Measurements from ENCODE around the gene CD180.

Gene CD180

DNA sequence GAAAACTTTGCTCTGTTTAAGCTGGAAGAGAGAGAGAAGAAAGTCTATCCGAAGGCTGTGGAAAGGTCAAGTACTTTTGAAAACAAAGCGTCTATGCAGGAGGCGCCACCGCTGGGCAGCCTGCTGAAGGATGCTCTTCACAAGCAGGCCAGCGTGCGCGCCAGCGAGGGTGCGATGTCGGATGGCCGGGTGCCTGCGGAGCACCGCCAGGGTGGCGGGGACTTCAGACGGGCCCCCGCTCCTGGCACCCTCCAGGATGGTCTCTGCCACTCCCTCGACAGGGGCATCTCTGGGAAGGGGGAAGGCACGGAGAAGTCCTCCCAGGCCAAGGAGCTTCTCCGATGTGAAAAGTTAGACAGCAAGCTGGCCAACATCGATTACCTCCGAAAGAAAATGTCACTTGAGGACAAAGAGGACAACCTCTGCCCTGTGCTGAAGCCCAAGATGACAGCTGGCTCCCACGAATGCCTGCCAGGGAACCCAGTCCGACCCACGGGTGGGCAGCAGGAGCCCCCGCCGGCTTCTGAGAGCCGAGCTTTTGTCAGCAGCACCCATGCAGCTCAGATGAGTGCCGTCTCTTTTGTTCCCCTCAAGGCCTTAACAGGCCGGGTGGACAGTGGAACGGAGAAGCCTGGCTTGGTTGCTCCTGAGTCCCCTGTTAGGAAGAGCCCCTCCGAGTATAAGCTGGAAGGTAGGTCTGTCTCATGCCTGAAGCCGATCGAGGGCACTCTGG is 32.6 kb downstream of the CD180 start:
- no peaks in the 10 kb centered on the region for H3K27me3 ChIP-seq (ENCODE audit: low read depth, low read length)
- peaks cover 26% of the 10 kb centered on the region for H3K4me1 ChIP-seq (ENCODE audit: low read length)
- H3K9ac ChIP-seq (ENCODE audit: low read length), result no peak overlapping the region
- no peak overlapping the region for H3K27ac ChIP-seq (ENCODE audit: low read length)
- H3K4me2 ChIP-seq (ENCODE audit: low read length), result no peak overlapping the region
- no peaks in the 10 kb centered on the region for H3K9me3 ChIP-seq (ENCODE audit: insufficient read depth, low read length)
- H3K4me3 ChIP-seq (ENCODE audit: low read length), result no peak overlapping the region
- no peak for TF ChIP-seq EZH2phosphoT487 (IDR thresholded peaks at IDR 0.05; ENCODE audit: low read depth)
- TF ChIP-seq, protein P1, sequence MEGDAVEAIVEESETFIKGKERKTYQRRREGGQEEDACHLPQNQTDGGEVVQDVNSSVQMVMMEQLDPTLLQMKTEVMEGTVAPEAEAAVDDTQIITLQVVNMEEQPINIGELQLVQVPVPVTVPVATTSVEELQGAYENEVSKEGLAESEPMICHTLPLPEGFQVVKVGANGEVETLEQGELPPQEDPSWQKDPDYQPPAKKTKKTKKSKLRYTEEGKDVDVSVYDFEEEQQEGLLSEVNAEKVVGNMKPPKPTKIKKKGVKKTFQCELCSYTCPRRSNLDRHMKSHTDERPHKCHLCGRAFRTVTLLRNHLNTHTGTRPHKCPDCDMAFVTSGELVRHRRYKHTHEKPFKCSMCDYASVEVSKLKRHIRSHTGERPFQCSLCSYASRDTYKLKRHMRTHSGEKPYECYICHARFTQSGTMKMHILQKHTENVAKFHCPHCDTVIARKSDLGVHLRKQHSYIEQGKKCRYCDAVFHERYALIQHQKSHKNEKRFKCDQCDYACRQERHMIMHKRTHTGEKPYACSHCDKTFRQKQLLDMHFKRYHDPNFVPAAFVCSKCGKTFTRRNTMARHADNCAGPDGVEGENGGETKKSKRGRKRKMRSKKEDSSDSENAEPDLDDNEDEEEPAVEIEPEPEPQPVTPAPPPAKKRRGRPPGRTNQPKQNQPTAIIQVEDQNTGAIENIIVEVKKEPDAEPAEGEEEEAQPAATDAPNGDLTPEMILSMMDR (IDR thresholded peaks at IDR 0.05; ENCODE audit: low read depth, low read length), result no peak
- H3K36me3 ChIP-seq (replicated peaks; ENCODE audit: low read depth, low read length), result no peaks in the 10 kb centered on the region
- H3K79me2 ChIP-seq (ENCODE audit: low read length), result no peaks in the 10 kb centered on the region
- no peak overlapping the region for H2AFZ ChIP-seq (ENCODE audit: low read depth, low read length)
- no peaks in the 10 kb centered on the region for H4K20me1 ChIP-seq (ENCODE audit: insufficient read depth, low read length)

DNA sequence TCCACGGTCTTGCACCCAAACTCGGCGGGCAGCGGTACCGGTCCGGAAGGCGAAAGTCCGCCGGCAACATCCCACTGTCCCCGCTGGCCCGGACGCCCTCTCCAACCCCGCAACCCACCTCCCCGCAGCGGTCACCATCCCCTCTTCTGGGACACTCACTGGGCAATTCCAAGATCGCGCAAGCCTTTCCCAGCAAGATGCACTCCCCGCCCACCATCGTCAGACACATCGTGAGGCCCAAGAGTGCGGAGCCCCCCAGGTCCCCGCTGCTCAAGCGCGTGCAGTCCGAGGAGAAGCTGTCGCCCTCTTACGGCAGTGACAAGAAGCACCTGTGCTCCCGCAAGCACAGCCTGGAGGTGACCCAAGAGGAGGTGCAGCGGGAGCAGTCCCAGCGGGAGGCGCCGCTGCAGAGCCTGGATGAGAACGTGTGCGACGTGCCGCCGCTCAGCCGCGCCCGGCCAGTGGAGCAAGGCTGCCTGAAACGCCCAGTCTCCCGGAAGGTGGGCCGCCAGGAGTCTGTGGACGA is 33.3 kb downstream of the CD180 start:
- H3K4me1 ChIP-seq (ENCODE audit: low read length), result peaks cover 26% of the 10 kb centered on the region
- no peaks in the 10 kb centered on the region for H3K79me2 ChIP-seq (ENCODE audit: low read length)
- H3K4me3 ChIP-seq (ENCODE audit: low read length), result no peak overlapping the region
- TF ChIP-seq, protein P1 (IDR thresholded peaks at IDR 0.05; ENCODE audit: low read depth, low read length), result no peak
- no peak for TF ChIP-seq EZH2phosphoT487 (IDR thresholded peaks at IDR 0.05; ENCODE audit: low read depth)
- no peaks in the 10 kb centered on the region for H3K36me3 ChIP-seq (replicated peaks; ENCODE audit: low read depth, low read length)
- H3K4me2 ChIP-seq (ENCODE audit: low read length), result no peak overlapping the region
- H3K27ac ChIP-seq (ENCODE audit: low read length), result no peak overlapping the region
- no peaks in the 10 kb centered on the region for H3K9me3 ChIP-seq (ENCODE audit: insufficient read depth, low read length)
- H2AFZ ChIP-seq (ENCODE audit: low read depth, low read length), result no peak overlapping the region
- H3K9ac ChIP-seq (ENCODE audit: low read length), result no peak overlapping the region
- no peaks in the 10 kb centered on the region for H4K20me1 ChIP-seq (ENCODE audit: insufficient read depth, low read length)
- no peaks in the 10 kb centered on the region for H3K27me3 ChIP-seq (ENCODE audit: low read depth, low read length)

DNA sequence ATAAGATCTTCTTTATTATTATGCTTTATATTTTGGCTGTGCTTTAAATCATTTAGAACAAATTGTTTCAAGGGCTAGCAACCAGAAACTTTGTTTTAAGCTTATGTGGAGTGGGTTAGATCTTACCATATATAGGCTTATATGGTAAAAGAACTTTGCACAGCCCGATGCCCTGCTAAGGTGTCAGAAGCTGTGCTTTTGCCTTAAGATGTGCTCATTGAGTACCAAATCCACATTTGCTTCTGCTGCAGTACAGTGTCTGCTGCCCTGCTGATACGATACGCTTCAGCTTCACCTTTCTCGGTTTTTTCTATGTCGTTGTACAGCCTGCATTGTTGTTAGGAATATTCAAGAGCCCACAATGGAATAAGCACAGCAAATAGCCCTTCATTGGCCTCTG is 34.8 kb downstream of the CD180 start:
- TF ChIP-seq EZH2phosphoT487 (IDR thresholded peaks at IDR 0.05; ENCODE audit: low read depth), result no peak
- TF ChIP-seq, protein P1 (IDR thresholded peaks at IDR 0.05; ENCODE audit: low read depth, low read length), result no peak
- H3K36me3 ChIP-seq (replicated peaks; ENCODE audit: low read depth, low read length), result no peaks in the 10 kb centered on the region
- H3K9ac ChIP-seq (ENCODE audit: low read length), result no peak overlapping the region
- no peak overlapping the region for H3K4me3 ChIP-seq (ENCODE audit: low read length)
- no peak overlapping the region for H3K27ac ChIP-seq (ENCODE audit: low read length)
- H3K9me3 ChIP-seq (ENCODE audit: insufficient read depth, low read length), result no peaks in the 10 kb centered on the region
- no peaks in the 10 kb centered on the region for H3K79me2 ChIP-seq (ENCODE audit: low read length)
- H2AFZ ChIP-seq (ENCODE audit: low read depth, low read length), result no peak overlapping the region
- no peaks in the 10 kb centered on the region for H3K27me3 ChIP-seq (ENCODE audit: low read depth, low read length)
- H4K20me1 ChIP-seq (ENCODE audit: insufficient read depth, low read length), result no peaks in the 10 kb centered on the region
- H3K4me2 ChIP-seq (ENCODE audit: low read length), result no peak overlapping the region
- H3K4me1 ChIP-seq (ENCODE audit: low read length), result peaks cover 13% of the 10 kb centered on the region

DNA sequence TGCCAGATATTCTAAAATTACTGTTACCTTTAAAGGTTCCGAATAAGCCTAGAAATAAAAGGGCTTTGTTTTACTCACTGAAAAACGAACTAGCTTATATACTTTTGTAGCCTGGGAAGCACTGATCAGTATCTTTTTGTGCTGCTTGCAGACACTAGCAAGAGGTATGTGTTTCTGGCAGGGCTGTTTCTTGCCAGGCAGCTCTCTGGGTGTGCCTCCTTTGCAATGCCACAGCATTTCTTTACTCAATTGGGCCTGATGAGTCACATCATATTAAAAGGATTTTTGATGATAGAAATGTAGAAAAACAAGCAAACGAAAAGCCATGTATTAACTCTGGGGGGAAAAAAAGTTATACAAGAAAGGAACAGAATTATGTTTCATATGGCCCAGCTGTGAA is 35.6 kb downstream of the CD180 start:
- Histone ChIP-seq H3K4me2 (ENCODE audit: low read length) (no peak overlapping the region), H3K36me3 (replicated peaks; ENCODE audit: low read depth, low read length) (no peaks in the 10 kb centered on the region), H4K20me1 (ENCODE audit: insufficient read depth, low read length) (no peaks in the 10 kb centered on the region), H3K79me2 (ENCODE audit: low read length) (no peaks in the 10 kb centered on the region), H3K27ac (ENCODE audit: low read length) (no peak overlapping the region), H3K4me3 (ENCODE audit: low read length) (no peak overlapping the region), H2AFZ (ENCODE audit: low read depth, low read length) (no peak overlapping the region), H3K9ac (ENCODE audit: low read length) (no peak overlapping the region), H3K27me3 (ENCODE audit: low read depth, low read length) (no peaks in the 10 kb centered on the region), H3K9me3 (ENCODE audit: insufficient read depth, low read length) (no peaks in the 10 kb centered on the region), H3K4me1 (ENCODE audit: low read length) (peaks cover 12% of the 10 kb centered on the region)
- no peak for TF ChIP-seq EZH2phosphoT487 (IDR thresholded peaks at IDR 0.05; ENCODE audit: low read depth)
- TF ChIP-seq, protein P1 (IDR thresholded peaks at IDR 0.05; ENCODE audit: low read depth, low read length), result no peak
